AML-193 (cell line): ENCODE data around the gene TIMP4.

Source experiments
- DNase-seq, 2 experiments: peaks; one replicate each; lab custom pipeline; 2025; lab: John Stamatoyannopoulos, UW

Gene TIMP4

DNA sequence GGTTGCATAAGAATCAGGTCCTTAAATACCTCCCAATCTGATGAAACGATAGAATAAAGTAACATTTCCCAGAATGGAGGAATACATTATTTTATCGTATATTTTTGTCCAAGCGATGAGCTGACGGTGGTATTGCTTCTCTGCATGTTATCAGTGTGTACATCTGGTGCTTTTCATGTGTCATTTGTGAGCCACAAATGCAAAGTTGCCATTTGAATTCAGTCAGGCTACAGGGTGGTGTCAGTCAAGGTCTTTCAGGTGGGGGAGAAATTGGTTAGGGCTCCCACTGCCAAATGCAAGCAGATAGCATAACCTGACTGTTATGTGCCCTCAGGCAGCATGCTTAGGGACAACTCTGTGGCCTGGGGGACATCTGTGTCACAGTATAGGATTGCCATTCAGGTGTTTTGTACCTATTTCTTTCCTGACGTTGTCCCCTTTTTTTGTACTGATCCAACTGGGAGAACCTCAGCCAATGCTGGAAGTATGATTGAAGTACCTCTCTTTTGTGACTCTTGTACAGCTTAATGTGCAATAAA lies 26.5 kb upstream of the TIMP4 start:
- no peak for DNase-seq

DNA sequence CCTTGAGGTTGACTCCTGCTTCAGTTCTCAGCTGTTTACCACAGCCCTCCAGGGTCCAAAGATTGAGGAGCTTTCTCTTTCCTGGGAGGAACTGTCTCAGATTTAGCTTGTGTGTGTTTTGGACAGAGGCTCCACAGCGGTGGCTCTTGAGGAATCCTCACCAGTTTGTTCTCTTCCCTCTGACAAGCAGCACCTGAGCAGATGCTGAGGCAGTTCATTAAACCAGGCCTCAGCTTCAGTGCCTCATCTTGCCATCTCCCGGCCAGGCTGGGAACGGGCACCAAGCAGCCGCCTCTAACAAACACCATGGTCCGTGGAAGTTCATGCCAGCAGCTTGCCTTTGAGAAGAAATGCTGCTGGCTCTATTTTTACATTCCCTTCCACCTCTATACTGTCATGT lies 25.8 kb upstream of the TIMP4 start:
- DNase-seq, result no peak

DNA sequence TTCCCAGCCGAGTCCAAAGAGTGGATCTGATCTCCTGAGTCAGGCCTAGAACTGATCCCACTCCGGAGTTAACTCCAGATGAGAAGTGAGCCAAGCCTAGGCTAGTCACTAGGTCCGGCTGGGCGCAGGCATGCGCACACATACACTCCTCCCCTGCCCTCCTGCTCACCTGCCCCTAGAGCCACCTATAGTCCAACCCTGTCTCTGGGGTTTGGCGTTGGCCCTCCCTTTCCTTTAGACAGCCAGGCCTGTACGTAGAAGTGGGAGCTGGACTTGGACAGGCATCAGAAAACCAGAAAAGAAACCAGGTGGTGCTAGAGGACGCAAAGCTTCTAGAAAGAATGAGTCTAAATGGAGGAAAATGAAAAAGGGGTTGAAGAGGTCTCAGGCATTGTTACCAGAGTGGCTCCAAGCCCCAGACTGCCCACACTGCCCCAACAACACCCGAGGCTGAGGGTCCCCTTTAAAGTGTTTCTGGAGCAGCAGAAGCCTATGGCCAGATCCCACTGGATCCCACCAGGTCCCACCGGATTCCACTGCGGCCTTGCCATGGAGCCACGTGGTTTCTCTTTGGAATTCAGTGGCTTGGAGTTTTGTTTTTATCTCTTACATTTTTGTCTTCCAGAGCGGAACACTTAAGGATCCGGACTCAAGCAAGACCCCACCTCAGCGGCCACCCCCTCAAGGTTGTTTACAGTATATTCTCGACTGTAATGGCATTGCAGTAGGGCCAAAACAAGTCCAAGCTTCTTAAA lies 24.2 kb upstream of the TIMP4 start:
- no peak for DNase-seq

DNA sequence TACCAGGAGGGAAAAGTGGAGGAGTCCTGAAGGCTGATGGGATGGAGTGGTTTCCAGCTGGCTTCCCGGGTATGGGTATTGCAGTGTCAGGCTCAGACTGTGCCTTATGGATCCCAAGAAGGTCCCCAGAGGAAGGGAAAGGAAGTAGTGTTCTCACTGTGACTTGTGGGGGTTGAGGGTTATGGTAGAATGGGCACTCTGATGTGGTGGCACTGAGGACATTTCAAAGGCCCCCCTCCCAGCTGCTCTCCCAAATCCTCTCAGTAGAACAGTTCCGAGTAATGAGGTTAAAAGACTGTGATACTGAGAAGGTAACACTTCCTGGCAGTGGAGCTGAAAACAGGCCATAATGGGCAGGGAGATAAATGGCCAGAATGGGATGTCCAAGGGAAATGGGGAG lies 23.1 kb upstream of the TIMP4 start:
- no peak for DNase-seq

DNA sequence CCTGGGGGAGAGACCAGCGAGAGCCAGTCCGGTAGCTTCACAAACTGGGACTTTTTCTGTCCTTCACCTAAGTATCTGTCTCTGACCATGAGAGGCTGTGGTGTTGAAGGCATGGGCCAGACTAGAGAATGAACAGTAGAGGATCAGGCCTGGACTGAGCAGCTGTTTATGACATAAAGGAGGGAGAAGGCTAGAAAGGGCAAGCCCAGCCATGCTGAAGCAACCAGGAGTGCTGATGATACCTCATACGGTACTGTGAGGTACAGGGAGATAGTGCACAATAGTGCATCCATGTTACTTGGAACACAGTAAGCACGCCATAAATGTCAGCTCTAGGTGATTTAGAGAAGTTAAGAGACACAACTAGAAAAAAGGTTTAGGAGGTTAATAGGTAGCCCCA lies 22.6 kb upstream of the TIMP4 start:
- no peak for DNase-seq

DNA sequence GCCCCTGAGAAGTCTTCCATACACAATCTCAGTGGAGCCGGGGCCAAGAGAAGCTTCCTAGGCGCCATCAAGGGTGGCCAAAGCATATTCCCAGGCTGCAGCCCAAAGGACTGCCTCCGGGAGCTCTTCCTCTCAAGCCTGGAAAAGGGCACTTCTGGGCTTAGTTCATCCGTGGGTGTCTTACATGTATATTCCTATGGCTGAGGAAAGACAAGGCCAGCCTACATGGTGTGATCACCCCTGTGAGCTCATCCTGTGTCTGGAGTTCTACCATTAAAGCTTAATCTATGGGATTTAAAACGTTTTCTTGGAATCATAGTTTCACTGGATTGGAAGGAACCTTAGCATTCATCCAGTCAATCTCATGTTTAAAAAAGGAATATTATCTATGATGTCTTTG lies 21.9 kb upstream of the TIMP4 start:
- no peak for DNase-seq

DNA sequence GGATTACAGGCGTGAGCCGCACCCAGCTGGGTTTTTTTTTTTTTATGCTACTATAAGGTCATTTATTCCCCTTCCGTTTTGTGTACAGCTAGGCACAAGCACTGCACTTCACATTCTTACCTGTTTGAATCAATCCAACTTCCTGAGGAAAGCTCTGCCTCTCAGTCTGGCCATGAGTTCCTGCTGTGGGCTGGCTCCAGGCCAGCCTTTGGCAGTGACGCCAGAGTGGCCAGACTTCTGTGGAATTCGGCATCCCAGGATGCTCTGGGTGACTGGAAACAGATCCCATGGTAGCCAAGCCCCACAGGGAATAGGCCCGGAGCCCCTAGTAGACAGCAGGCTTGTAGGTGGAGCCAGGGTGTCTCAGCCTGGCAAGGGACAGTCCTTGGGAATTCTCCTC lies 21.5 kb upstream of the TIMP4 start:
- no peak for DNase-seq

DNA sequence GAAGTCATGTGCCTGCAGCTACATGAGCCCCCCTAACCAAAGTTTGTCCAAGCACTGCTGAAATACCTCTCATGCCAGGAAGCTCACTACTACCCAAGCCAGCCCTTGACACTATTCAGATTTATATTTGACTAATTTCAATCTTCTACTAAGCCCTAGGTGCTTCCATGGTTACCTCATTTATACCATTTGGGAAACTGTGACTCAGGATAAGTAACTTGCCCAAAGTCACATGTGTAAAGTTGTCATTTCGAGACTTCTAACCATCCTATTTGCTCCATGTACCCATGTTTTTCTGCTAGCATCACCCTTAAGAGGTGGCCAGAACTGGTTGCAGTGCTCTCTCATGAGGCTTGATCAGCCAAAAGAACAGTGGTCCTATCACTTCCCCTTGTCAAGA lies 20.7 kb upstream of the TIMP4 start:
- no peak for DNase-seq

DNA sequence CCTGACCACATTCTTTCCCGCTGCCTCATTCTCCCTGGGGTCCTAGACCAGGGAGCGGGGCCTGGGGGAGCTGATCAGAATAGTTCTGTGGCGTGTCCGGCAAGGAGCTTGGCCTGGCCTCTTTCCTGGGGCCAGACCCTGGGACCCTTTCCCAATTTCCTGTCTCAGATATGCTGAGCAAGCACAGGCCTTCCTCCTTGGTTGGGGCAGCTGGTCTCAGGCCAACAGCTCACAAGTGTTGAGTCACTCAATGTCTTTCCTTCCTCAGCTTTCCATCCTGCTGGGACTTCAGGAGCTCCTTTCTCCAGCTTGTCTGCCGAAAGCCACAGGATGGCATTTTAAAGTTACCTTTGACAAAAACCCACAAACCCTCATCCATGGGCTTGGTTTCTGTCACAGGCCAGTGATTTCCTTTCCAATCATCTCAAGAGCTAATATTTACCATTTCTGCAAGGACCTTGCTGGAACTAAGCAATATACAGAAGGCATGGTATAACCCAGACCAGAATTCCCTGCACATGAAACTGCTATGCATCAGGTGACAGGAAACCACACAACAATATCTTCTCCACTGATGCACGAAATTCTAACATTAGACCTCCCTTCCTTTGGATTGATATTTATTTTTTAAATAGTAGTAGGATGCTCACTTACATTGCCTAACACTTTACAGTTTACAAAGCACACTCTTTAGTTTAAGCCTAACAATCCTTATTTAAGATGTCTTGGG lies 19.5 kb upstream of the TIMP4 start:
- peak; percentile 39 to 50 for DNase-seq

DNA sequence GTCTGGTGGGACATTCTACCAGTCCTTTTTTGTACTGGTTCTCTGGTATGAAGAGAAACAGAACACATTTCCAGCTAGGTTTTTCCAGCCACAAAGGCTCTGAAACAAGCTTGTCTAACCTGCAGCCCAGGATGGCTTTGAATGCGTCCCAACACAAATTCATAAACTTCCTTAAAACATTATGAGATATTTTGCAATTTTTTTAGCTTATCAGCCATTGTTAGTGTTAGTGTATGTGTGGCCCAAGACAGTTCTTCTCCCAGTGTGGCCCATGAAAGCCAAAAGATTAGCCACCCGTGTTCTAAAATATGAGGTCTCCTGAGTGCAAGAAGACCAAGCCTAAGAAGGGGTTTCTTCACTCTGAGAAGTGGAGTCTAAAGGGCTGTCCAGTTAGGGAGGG lies 18.4 kb upstream of the TIMP4 start:
- DNase-seq, result peak; percentile 20 to 28

DNA sequence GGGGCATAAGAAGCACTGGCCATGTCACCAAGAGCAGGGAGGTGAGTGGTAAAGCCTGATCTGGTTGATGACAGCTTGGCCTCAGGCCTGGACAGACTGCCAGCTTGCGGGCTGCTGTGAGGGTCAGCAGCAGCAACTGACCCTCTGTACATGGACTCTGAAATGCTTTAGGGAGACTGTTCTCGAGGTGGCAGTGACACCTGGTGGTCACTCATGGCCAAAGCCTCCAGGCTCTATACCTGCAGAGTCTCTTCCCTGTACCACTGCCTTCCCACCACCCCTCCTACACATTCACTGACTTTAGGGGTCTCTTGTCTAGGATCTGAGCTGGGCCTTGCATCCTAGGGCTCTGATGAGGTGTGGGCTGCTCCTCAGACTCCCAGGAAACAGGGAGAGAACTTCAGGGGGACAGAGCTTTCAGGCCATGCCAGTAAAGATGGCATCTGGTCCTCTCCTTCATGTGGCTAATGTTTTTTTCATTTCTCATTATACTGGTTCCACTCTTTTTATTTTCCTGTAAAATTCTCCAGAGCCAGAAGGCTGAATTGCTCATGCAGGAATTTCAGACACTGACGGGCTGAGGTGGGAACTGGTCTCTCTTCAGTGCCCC lies 17.2 kb upstream of the TIMP4 start:
- peak; percentile 52 to 65 for DNase-seq

DNA sequence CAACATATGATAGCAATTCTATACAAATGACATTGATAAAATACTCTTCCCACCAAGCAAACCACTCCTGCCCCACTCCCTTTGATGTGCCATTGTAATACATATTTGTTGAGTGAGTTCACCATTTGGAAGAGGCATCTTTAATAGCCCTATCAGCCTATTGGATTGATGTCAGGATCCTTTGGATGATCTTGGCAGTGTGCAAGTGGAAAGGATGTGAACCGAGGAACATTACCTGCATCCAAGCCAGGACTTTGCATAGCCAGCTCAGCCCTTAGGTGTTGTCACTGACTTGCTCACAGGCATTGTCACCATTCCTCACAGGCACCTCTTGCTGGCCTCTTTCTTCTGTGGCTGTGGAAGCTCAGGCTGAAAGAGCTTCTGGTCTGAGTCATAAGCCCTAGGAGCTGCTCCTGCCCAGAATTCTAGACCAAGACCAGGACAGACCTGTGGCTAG lies 16.5 kb upstream of the TIMP4 start:
- DNase-seq, result no peak

DNA sequence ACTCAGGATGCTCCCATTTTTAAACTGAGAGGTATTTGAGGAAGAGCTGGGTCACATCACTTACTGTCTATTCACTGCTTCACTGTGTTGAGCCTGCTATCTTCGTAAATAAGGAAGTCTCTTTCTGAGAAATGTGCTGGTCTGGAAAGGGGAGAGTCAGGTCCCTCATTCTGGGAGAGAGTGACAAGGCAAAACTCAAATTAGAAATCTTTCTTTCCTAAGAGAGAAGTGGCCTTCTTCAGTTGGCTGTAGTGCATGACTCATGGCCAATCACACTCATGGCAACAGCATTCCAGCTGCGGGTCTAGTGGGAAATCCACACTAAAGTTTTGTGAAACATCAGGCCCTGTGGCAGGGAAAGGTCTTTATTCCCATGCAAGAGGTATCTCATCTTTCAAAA lies 11.5 kb upstream of the TIMP4 start:
- peak; percentile 82 to 91 for DNase-seq

DNA sequence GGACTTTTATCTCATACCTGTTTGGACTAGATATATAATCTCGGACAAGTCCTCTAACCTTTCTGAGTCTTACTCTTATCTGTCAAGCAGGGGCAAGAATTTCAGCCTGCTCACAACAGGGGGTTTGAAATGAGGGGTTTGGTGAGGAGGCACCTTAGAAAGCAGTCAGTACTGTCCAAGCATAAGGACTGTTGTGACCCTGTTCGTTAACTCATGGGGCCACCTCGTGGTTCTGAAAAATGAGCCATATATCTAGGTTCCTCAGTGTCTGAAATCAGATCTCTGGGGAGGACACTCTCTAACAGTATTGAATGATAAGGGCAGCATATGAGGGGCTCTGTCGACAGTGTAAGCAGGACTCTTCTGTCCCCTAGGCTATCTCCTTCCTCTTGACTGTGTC lies 7.2 kb upstream of the TIMP4 start:
- no peak for DNase-seq

DNA sequence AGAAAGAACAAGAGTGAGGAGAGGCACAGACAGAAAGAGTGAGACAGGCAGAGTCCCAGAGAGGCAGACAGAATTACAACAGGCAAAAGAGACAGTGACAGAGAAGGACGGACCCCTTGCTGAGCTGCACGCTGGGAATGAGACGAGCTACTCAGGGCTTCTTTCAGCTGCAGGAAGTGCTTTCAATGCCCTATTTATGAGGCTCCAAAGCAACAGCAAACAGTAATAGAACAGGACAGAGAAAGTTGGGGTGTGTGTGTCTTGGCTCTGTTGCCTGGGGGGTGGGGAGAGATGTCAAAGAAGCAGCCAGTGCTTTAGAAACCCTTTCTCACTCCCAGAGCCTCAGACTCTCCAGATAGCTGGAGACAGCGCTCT lies 502 bp upstream of the TIMP4 start:
- no peak for DNase-seq

DNA sequence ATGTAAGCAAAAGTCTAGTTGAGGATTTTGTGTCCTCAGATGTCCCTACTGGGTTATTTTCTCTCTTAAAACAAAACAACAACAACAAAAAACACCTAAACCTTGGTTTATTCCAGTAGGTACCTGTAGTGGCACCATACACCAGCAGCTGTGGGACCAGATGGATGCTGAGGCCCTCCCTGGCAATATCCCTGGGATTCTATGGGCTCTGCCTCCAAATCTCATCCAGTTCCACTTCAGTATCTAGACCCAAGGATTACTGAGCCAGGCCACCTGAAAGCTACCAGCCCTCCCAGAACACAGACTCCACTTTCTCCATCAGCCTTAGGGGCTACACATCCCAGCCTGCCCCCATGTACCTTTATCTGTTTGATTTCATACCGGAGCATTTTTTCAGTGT lies 1.7 kb downstream of the TIMP4 start:
- no peak for DNase-seq

DNA sequence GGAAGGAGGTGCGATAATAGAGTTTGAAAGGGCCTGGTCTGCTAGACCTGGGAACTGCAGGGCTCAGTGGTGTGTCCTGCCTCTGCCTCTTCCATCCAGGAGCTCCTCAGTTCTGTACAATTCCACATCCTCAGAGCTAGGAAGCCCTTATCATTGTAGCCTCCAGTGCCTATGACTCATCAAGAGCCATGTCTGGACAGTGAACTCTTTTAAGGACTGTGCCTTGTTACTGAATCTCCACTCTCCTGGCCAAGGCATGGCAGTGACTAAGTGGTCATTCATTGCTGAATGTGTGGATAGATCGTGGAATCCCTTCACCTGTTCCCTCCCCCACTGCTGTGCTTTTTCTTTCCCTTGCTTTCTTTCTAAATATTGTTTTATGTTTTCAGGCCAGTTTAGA lies 2.9 kb downstream of the TIMP4 start:
- no peak for DNase-seq

DNA sequence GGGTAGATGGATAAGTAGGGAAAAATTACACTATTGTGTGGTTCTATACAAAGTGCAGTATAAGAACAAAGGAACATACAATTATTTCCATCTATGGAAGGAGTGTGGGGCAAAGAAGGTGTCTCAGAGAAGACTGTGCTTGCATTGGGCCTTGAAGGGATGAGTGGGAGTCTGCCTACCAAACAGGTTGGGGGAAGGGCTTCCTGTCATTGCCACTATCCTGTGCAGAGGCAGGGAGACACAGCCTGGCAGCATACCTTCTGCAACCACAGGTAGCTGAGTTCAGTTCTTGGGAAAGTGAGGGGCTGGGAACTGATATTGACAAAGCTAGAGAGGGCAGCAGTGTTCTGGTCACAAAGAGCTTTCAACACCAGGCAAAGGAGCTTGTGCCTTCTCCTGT lies 3.4 kb downstream of the TIMP4 start:
- no peak for DNase-seq

DNA sequence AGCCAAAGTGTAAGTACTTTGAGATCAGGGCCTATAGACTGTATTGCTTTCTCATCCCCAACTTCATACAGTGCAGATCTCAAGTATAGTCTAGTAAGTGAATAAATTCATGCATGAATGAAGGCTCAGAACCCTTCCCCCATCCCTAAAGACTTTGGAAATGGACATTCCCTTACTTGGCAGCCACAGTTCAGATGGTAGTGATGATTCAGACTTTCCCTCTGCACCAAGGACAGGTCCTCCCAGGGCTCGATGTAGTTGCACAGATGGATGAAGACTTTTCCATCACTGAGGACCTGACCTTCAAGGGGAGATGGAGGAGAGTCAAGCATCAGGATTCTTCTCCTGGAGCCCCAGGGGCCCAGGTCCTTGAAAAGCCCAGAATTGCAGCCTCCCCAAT lies 4.6 kb downstream of the TIMP4 start:
- no peak for DNase-seq

DNA sequence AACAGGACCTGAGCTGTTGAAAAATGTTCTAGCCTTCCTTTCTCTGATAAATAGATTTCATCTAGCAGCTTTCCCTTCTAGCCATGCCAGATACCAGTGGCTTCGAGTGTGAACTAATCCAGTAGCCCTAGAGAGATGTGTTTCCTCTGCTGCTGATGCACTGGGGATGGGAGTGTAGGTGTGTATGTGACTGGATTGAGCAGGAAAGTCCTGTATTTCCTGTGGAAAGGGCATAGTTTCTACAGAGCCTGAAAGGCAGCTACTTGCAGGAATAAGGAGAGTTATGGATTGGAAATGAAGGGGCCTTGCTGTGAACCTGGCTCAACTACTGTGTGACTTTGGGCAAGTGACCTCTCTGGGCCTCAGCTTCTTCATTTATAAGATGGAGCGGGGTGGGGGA lies 8.6 kb downstream of the TIMP4 start:
- DNase-seq, result no peak

DNA sequence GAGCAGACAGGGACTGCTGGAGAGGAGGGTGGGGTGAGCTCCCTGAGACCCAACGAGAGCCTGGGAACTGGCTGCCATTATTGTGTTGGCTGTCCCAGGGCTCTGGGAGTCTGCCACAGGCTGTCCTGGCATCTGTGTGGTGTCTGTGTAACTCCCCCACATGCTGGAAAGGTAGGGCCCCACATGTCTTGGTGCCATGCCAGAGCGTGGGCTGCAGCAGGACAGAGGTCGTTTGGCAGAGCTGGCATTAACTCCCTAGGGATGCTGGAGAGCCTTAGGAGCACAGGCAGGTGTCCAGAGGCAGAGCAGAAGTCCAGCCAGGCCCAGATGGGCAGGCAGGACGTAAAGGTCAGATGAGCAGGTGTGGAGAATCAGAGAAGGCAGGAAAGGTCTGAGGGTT lies 9.7 kb downstream of the TIMP4 start:
- DNase-seq, result no peak

DNA sequence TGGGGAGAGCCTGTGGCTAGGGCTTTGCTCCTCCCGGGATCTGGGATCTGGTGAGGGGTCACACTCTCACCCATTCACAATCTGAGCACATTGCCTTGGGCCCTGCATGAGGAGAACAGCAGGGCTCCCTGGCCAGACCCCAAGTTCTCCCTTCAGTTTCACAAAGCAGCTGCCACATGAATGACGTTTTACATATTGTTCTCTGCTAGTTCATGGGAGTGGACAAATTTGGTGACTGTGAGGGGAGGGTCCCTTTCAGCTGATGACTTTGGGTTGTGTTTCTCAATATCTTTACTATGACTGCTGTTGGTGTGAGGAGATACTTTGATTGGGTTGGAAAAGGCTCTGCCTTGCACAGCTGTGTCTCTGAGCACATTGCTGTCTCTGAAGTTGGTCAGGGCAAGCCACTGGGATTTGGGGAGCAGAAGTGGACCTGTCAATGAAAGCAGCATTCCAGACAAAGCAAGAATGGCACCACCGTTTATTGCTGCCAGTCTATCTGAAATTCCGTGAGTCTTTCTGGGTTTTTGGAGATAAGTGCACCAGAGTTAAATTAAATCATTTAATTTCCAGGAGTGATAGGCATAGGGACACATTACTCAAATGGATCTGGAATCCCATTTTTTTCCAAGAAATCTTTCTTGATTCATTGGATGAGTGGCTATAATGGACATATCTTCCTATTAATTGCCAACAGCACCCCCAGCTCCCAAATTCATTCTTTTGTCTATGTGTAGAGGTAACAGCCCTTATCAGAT lies 10.3 kb downstream of the TIMP4 start:
- no peak for DNase-seq
